ENCODE measurements around the gene IZUMO3.
"Not testable (repeated sequence)": the region's sequence is repeated elsewhere in the genome, so short reads cannot be mapped to it uniquely, and the experiment has no call there.

- TF ChIP-seq EZH2 (IDR thresholded peaks at IDR 0.05; ENCODE audit: borderline replicate concordance, low read length); CTCF (conservative IDR thresholded peaks at IDR 0.05 in 1 of 2, IDR thresholded peaks at IDR 0.05 in 1 of 2; ENCODE audit: extremely low read depth in 1 of 2, insufficient read depth in 1 of 2, low read depth in 1 of 2, low read length in 2 of 2): not testable (repeated sequence)
Measured at GRCh38 chr9:24580005-24580404, 34.3 kb upstream of the IZUMO3 start.

Data from mammary epithelial cell (primary cell).